GM18867 (cell line): Measurements from ENCODE around the gene IL2RA.
"Not testable (repeated sequence)": the region's sequence is repeated elsewhere in the genome, so short reads cannot be mapped to it uniquely, and the experiment has no call there.

Source experiments
- ATAC-seq: cut with Tn5 transposase; IDR thresholded peaks from one replicate; pipeline ENCODE4 v1.9.1; 2021; ENCODE audit warnings: mild to moderate bottlenecking, moderate library complexity; ENCODE audit not compliant: unreplicated experiment

The IL2RA gene

DNA sequence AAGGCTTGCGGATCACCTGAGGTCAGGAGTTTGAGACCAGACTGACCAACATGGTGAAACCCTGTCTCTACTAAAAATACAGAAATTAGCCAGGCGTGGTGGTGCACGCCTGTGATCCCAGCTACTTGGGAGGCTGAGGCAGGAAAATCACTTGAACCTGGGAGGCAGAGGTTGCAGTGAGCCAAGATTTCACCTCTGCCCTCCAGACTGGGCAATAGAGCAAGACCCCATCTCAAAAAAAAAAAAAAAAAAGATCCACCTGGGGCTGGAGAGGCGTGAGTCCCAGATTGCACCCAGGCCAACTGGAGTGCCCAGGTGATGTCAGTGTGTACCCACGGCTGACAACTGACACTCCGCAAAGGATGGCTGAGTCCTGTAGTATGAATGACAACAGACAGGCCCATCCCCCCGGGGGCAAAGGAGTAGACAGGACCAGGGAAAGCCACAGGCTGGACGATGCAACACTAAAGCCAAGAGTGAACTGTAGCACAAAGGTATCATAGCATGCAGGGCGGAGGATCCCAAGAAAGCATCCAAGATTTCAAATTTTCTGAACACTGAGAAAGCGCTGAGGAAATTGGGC is 99.7 kb downstream of the IL2RA start:
- ATAC-seq: not testable (repeated sequence)

DNA sequence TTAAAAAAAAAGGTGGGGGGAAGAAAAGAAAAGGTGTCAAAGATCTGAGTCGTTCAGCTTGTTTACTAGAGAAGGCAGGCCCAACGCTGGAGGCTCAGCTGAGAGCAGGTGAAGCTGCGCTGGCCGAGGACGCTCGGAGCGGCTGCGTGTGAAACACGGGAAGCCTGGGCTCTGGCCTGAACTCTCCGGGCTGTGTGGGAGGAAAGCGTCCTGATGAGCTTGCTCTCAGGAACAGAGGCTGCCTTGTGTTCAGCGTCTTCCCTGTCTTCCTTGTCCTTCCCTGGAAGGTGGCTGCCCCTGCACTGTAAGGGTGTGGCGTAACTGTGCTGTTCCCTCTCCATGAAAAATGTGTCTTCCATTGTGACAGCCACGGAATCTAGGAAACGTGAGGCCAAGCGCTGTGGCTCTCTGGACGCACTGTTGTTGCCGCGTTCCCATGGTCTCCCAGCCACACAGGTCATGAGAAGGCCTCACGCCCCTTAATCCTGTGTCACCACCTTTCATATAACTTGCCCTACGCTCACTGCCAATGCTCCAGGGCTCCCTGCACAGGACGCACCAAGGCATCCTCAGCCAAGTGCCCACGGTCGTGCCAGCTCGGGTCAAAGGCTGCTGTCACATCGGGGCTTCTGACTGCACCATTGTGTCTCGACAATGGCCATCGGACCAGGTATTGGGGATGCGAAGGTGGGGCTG is 100.6 kb downstream of the IL2RA start:
- no peak for ATAC-seq

DNA sequence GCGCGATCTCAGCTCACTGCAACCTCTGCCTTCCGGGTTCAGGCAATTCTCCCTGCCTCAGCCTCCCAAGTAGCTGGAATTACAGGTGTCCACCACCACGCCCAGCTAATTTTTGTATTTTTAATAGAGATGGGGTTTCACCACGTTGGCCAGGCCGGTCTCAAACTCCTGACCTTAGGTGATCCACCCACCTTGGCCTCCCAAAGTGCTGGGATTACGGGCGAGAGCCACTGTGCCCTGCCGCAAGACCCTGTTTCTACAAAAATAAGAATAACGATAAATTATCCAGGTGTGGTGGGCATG is 101.2 kb downstream of the IL2RA start:
- ATAC-seq: not testable (repeated sequence)
